ENCODE measurements around the gene LTBP4.

- TF ChIP-seq, protein P1, sequence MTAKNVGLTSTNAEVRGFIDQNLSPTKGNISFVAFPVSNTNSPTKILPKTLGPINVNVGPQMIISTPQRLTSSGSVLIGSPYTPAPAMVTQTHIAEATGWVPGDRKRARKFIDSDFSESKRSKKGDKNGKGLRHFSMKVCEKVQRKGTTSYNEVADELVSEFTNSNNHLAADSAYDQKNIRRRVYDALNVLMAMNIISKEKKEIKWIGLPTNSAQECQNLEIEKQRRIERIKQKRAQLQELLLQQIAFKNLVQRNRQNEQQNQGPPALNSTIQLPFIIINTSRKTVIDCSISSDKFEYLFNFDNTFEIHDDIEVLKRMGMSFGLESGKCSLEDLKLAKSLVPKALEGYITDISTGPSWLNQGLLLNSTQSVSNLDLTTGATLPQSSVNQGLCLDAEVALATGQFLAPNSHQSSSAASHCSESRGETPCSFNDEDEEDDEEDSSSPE (CRISPR knock-in tag; IDR thresholded peaks at IDR 0.05), result no peak
- no peak for TF ChIP-seq ZSCAN12 (CRISPR knock-in tag; IDR thresholded peaks at IDR 0.05)
- no peak for TF ChIP-seq EP300 (IDR thresholded peaks at IDR 0.05; ENCODE audit: low read depth in 2 of 2, low read length in 2 of 2)
- no peak for TF ChIP-seq EP300 (CRISPR knock-in tag; IDR thresholded peaks at IDR 0.05; ENCODE audit: borderline replicate concordance)
- no peak for TF ChIP-seq THRA (CRISPR knock-in tag; IDR thresholded peaks at IDR 0.05; ENCODE audit: borderline replicate concordance)
- TF ChIP-seq KDM1A (CRISPR knock-in tag; IDR thresholded peaks at IDR 0.05), result no peak
- no peak for TF ChIP-seq ZNF773 (CRISPR knock-in tag; IDR thresholded peaks at IDR 0.05; ENCODE audit: borderline replicate concordance)
- no peak for TF ChIP-seq EZH2 (conservative IDR thresholded peaks at IDR 0.05; ENCODE audit: low read depth, low read length)
- no peak for TF ChIP-seq ZBTB25 (CRISPR knock-in tag; IDR thresholded peaks at IDR 0.05)
- TF ChIP-seq ZNF253 (CRISPR knock-in tag; IDR thresholded peaks at IDR 0.05; ENCODE audit: borderline replicate concordance), result no peak
Observed at GRCh38 chr19:40565355-40565754, 35.8 kb upstream of the LTBP4 start.

Measured in HepG2 (cell line).